Suppressor macrophage treated with lipopolysaccharide for 1 hour (primary cell): ENCODE measurements around the gene FAM20C.

Experiments used
- DNase-seq, 3 donors: peaks; one replicate each; pipeline ENCODE4 v3.0.0-alpha.2; 2020 to 2022

FAM20C gene

DNA sequence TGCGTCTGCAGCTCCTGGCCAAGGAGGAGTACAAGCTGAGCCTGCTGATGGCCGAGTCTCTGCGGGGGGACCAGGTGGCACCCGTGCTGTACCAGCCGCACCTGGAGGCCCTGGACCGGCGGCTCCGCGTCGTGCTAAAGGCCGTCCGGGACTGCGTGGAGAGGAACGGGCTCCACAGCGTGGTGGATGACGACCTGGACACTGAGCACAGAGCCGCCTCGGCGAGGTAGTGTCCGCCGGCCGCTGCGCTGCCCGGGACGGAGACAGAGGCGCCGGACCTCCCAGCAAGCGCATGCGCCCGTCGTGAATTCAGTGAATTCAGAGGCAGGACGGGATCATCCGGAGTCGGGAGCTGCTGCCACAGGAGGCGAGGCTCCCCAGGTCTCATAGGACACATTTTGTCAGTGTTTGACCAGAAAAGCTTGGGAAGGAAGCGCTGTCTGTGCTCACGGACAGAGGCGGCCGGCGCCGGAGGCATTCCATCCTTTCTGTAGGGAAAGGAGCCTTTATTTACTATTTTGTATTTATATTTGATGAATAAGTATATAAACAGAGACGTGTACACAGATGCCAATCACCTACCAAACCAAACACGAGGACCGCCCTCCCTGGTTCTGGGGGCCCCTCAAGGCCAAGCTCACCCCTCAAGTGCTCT lies 67.5 kb downstream of the FAM20C start:
- DNase-seq, result no peak

DNA sequence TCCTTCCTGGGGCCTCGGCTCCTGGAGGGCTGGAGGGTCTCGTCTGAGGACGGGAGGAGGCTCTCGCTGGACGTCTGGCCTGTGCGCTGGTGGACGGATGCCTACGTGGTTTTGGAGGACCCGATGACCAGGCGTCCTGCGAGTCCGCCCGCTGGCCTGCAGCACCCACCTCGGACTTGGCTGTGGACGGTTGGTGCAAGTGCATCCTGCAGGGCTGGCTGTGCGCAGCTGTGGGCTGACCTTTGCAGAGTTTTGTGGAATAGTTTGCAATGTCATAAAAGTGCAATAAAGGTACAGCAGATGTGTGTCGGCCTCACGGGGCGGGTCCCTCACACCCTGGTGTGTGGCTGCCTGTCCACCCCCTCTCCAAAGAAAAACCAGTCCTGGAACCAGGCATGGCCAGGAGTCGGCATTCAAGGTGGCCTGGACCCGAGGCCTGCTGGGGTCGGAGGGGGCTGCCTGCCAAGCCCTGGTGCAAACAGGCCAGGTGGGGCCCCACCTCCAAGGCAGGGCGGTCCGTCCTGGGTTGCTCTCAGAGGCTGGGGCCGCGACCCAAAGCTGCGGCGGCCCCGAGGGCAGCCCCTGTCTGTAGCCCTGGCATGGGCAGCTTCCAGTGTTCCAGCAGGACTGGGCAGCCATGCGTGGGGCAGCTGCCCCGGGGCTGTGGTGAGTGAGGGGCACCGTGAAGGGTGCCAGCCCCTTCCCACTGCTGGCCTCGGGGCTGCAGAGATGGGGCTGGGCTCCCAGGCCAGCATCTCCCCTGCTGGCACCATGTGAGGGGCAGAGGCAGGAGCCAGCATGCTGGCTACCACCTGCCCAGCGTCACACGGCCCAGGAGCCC lies 68.3 kb downstream of the FAM20C start:
- DNase-seq, result no peak

DNA sequence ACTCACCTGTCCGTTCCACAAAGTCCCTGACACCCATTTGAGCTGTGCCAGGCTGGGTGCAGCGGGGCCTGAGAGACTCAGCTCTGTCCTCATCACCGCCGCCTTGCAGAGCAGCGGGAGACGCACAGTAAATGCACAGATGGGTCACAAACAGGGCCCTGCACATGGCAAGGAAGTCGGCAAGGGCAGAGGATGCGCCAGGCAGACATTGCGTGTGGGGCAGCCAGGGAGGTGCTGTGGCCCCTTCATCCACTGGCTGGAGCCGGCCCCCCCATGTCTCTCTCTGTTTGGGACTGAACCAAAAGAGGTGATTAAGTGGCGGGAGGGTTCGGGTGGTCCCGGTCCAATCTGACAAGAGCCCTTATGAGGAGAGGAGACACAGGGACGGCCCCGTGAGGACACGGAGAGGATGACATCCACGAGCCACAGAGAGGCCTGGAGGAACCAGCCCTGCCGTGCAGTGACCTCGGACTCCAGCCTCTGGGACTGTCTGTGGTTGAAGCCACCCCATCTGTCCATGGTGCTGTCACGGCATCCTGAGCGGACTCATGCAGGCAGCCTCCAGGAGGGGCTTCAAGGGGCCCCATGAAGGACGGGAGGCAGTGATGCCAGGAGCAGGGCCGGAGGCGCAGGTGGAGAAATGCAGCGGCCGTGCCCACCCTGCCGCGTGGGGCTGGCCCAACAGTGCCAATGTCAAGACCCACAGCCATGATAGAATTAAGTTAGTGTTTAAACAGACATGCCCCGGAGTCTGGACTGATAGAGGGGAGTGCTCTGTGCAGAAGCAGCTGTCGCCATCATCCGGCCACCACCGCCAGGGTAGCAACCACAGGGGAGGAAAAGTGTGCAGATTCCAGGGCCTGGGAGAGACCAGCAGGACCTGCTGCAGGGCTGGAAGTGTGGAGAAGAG lies 69.2 kb downstream of the FAM20C start:
- DNase-seq, result no peak

DNA sequence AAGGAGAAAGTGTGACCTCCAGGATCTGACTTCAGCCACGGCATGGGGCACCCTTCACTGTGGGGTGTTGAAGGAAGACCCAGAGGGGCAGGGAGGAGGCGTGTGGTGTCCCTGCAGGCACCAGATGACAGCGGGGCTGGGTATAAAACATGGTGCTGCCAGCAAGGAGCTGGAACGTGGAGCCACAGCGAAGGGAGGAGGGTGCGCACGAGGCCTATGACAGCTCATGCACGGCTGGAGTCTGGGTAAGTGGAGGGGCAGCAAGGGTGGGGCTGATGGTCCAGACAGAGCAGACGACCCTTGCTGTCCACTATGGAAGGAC lies 69.8 kb downstream of the FAM20C start:
- no peak for DNase-seq

DNA sequence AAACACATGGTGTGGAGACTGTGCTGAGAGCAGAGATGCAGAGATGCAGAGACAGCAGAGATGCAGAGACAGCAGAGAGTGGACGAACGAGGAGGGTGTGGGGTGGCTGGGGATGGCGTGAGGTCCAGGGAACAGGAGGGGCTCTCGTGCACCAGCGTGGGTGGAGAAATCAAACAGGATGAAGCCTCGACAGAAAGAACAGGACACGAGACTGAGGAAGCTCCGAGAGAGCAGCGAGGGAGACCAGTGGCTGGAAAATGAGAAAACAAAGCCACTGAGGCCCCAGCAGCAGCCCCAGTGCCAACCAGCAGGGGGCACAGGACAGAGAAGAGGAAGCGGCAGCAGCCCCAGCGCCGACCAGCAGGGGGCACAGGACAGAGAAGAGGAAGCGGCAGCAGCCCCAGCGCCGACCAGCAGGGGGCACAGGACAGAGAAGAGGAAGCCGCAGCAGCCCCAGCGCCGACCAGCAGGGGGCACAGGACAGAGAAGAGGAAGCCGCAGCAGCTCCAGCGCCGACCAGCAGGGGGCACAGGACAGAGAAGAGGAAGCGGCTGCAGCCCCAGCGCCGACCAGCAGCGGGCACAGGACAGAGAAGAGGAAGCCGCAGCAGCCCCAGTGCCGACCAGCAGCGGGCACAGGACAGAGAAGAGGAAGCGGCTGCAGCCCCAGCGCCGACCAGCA lies 70.4 kb downstream of the FAM20C start:
- DNase-seq, result peak in 1 of 3 donors; percentile 26

DNA sequence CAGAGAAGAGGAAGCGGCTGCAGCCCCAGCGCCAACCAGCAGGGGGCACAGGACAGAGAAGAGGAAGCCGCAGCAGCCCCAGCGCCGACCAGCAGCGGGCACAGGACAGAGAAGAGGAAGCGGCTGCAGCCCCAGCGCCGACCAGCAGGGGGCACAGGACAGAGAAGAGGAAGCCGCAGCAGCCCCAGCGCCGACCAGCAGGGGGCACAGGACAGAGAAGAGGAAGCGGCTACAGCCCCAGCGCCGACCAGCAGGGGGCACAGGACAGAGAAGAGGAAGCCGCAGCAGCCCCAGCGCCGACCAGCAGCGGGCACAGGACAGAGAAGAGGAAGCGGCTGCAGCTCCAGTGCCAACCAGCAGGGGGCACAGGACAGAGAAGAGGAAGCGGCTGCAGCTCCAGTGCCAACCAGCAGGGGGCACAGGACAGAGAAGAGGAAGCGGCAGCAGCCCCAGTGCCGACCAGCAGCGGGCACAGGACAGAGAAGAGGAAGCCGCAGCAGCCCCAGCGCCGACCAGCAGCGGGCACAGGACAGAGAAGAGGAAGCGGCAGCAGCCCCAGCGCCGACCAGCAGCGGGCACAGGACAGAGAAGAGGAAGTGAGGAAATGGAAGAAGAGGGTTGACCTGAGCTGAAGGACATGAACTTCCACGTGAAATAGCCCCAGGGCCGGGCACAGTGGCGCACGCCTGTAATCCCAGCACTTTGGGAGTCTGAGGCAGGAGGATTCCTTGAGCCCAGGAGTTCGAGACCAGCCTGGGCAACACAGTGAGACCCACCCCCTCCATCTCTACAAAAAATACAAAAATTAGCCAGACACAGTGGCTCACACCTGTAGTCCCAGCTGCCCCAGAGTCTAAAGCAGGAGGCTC lies 71.3 kb downstream of the FAM20C start:
- peak; percentile 28 to 46 (median 44) for DNase-seq

DNA sequence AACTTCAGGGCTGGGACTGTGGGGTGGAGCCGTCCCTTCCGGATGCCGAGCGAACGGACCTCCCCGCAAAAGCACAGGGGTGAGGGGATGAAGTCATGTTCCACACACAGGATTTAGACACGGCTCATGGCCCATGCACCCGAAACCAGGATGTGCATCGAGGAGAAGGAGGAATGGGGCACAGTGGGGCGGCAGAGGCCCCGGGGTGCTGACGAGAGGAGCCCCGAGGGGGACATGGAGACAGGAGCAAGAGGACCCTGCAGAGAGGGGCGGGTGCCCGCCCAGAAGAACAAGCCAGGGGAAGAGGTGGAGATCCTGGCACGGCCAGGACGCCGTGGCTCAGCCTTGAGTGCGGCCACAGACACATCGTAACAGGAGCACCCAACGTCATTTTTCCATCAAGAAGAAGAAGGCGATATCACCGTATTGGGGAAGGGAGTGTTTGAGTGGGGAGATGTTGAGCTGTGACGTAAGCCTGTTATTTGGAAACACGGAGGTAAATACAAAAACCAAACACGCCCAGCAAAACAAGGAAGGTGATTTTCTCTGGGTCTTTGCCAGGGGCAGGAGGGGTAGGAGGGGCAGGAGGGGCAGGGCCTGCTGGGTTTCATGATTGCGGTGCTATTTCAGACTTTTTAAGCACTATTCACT lies 72.3 kb downstream of the FAM20C start:
- DNase-seq, result no peak

DNA sequence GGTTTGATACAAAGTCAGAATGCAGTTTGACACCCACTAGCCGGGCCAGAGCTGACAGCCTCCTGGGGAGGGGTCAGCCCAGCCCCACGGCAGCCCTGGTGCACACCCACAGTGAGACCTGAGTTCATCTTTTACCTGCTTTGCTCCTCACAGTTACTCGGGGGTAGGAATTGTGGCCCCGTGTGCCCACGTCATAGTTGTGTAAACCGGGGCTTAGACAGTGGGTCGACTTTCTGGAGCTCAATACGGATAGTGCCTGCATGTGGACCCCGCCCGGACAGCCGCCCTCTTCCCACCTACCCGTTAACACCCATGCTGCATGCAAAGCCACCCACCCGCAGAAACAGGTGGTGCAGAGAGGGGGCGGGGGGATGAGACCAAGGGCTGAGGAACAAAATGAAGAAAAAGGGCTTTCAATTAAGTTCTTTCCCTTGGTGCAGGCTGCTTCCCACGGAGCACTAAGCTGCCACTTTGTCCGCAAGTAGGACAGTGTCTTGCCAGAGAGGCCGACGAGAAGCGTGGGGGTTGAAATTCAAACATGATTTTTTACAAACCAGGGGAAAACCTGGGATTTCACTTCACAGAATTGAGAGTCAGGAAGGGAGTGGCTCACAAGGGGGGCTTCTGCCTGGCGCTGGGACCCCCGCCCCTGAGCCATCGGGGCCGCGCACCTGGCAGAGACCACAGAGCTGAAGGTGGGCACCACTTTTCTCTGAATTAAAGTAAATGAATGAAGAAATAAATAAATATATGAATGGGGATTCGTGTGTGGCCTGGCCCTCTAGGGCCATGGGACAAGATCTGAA lies 73.0 kb downstream of the FAM20C start:
- DNase-seq, result no peak

DNA sequence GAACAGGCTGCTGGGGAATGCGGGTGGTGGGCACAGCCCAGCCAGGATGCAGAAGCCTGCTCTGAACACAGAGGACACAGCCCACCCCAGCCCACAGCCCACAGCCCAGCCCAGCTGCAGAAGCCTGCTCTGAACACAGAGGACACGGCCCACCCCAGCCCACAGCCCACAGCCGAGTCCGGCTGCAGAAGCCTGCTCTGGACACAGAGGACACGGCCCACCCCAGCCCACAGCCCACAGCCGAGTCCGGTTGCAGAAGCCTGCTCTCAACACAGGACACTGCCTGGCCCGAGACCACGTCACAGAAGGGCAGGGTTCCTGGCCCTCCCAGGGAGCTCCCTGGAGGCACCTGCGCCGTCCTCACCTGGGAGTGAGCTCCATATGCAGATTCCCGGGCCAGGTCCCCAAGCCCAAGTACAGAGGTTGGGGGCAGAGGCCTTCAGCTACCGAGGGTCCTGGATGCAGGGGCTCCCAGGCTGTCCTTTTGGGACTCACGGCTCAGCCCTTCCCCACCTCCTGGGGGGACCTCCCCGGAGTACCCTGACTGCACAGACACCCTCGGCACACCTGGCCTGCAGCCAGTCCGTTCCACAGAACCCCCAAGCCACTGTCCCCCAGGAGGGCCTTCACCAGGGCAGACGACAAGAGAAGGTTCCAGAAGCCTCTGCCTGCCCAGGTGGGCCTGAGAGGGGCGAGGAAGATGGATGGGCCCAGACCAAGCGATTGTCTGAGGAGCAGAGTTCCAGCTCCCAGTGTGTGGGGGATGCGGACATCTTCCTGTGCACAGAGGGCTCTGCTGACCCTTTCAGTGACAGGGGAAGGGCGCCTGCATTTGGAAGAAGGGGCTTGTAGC lies 73.9 kb downstream of the FAM20C start:
- DNase-seq, result no peak

DNA sequence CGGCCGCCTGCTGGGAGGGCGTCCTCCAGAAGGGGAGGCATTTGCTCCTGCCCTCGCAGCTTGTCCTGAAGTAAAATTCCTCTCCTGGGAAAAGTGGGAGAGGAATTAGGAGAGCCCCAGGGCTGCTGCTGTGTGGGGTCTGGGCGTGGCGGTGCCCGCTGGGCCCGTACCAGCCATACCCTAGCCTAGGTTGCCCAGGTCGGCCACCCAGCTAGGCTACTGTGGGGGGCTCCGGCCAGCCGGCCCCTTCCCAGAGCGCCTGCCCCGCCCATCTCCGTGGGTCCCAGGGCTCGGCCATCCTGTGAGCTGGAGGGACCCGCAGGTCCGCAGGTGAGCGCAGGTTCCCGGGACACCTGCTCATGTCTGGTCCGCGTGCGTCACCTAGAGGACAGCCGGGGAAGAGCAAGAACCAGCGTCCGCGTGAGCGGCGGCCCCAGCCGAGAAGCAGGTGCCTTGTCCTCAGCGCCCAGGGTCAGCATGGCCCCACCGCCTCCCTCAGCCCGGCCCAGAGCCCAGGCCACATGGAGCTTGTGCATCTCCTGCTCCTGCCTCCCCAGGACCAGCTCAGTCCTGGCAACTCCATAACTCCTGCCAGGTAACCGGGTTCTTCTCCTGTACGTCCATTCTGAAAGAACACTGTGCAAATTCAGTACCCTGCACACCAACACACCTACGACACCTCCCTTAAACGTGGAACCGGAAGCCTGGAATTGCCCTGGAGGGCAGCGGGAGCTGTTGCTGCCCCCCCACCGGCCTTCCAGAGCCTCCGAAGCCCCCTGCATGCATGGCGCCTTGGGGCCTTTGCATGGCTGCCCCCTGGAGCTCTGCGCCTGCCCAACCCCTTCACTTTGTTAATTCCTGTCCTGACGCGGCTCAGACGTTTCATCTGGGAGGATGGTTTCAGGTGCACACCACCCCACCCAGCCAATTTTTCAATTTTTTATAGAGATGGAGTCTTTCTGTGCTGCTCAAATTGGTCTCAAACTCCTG lies 74.8 kb downstream of the FAM20C start:
- DNase-seq, result no peak

DNA sequence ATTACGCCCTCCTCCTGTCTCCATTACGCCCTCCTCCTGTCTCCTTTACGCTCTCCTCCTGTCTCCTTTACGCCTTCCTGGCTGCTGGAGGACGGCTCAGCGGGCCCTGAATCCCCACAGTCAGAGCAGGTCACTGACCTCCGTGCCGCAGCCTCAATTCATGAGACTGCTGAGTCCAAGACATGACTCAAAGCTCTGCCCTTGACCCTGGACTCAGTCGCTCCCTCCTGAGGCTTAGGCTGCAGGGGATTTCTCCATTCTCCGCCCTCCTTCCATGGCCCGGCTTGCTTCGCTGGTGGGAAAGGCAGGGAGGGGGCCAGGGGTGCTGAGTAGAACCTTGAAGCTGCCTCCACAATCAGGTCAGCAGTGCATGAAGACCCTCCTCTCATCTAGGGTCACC lies 76.6 kb downstream of the FAM20C start:
- DNase-seq, result no peak

DNA sequence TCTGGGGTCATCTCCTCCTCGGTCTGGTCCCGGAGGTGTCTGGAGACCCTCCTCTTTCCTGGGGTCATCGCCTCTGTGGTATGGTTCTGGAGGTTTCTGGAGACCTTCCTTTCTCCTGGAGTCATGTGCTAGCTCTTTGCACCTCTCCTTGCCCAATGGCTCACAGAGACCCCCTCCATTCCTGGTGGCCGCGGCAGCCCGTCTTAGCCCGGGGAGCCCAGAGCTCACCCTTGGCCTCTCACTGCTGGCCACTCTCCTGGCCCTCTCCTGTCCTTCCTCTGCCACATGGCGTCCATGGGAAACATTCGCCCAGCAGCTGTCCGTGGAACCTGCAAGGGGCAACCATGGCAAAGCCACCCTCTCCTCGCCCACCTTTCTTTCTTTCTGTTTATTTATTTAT lies 77.3 kb downstream of the FAM20C start:
- DNase-seq, result no peak

DNA sequence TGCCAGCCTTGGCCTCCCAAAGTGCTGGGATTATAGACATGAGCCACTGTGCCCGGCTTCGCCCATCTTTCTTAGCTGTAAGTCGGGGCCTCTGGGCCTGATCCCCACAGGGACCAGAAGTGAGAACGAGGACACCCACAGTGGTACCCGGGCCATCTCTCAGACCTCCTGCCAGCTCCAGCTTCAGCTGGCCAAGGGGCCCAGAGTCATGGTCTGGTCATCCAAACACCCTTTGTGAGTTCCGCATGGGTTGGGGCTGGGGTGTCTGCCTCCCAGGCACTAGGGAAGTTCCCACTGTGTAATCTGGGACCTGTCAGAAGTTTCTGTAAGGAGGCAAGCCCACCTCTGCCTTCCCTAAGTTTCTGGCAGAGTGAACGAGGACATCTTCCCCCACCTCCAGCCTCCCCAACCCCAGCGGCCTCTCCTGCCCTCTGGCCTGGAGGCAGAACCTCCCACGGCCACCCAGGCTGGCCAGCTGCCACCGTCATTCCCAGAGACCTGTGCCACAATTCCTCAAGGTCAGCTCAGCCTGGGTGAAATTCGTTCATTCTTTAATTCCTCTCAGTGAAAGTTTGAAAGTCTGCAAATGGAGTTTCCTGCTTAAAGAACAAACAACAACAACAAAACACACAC lies 78.1 kb downstream of the FAM20C start:
- no peak for DNase-seq

DNA sequence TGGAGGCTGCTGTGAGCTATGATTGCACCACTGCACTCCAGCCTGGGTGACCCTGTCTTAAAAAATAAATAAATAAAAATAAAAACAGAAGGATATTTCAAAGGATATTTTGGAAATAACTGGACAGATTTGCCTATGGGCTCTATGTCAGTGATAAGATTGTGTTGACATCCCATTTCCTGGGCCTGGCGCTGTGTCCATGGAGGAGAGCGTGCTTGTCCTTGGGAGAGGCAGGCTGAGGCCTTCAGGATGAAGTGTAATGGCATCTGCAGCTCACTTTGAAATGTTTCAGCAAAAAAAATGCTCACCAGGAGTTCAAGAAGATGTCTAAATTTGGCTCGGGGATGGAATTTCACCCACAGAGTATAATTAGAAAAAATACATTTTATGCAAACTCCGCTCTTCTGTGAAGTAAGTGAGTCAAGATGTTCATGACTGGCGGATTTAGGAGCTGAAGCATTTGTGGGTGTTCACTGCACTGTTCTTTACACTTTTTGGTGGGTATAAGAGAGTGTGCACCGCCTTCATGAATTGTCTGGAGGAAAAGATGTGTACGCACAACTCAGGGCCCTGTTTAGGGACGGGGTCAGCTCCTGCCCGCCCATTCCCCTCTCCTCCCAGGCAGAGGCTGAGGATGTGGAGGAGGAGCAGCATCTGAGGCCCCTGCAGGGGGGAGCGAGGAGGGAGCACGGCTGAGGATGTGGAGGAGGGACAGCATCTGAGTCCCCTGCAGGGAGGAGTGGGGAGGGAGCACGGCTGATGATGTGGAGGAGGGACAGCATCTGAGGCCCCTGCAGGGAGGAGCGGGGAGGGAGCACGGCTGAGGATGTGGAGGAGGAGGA lies 79.1 kb downstream of the FAM20C start:
- DNase-seq, result no peak

DNA sequence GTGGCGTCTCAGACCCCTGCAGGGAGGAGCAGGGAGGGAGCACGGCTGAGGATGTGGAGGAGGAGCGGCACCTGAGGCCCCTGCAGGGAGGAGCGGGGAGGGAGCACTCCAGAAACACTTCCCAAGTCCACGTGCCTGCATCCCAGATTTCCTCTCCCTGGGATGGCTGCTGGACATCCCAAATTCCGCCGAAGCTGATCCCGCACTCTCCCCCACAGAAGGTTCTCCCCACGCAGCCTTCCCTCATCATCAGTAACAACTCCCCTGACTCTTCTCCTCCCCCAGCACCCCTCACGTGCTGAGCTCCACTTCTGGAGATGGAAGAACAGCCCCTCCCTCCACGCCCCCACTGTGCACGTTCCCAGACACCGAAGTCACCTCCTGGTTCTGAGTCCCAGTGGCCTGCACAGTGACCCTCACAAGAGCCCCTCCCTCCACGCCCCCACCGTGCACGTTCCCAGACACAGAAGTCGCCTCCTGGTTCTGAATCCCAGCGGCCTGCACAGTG lies 79.8 kb downstream of the FAM20C start:
- DNase-seq, result no peak

DNA sequence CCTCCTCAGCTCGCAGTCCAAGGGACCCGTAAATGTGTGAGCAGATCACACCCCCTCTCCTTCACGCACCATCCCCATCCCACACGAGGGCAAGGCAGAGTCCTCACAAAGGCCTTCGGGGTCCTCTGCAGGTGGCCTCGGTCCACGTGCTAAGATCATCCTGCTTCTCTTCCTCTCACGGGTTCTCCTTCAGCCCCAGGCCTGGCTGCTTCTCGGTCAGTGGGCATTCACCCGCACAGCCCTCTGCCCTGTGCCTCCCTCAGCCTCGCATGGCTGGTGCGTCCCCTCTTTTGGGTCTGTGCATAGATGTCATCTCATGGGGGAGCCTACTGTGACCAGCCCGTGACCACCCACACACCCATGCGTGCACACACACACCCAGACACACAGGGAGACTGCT lies 80.3 kb downstream of the FAM20C start:
- DNase-seq, result no peak

DNA sequence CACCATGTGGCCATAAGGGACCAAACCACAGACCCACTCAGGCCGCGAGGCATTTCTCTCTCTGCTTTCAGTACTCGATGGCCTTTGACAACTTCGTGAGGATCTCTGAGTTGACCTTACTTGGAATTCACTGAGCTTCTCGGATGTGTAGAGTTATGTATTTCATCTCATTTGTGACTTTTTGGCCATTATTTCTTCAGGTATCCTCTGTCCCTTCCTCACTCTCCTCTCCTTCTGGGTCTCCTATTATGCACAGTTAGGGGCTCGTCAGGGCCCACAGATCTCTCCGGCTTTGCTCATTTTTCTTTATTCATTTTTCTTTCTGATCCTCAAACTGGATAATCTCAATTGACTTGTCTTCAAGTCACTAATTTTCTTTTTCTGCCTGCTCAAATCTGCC lies 81.0 kb downstream of the FAM20C start:
- no peak for DNase-seq
